RWPE2 (cell line): ENCODE results near the gene MCRS1.

ENCODE experiments used
- ATAC-seq: fragments of 200-7000 bp; cut with Tn5 transposase; 3 replicates; pipeline ENCODE4 v1.9.1; 2021; ENCODE audit warnings: low read depth
- DNase-seq: peaks from one replicate; pipeline ENCODE4 v3.0.0-alpha.2; 2020; ENCODE audit warnings: low spot score
- H3K27ac ChIP-seq: fragments of 450-650 bp; 2 replicates; pipeline ENCODE4 v1.5.1; 2017; ENCODE audit warnings: mild to moderate bottlenecking; ENCODE audit not compliant: poor library complexity, severe bottlenecking
- H3K27me3 ChIP-seq: fragments of 250-450 bp; sonication (Bioruptor Pico); 2 replicates; pipeline ENCODE4 v1.5.1; 2021; ENCODE audit warnings: mild to moderate bottlenecking, moderate library complexity; ENCODE audit not compliant: insufficient read depth, poor library complexity, severe bottlenecking
- H3K36me3 ChIP-seq: fragments of 250-450 bp; sonication (Bioruptor Pico); 2 replicates; pipeline ENCODE4 v1.5.1; 2020; ENCODE audit warnings: low read depth, mild to moderate bottlenecking, moderate library complexity
- H3K4me1 ChIP-seq: fragments of 250-450 bp; sonication (Bioruptor Pico); 2 replicates; pipeline ENCODE4 v1.5.1; 2021; ENCODE audit warnings: mild to moderate bottlenecking, moderate library complexity; ENCODE audit not compliant: insufficient read depth, poor library complexity, severe bottlenecking
- H3K4me3 ChIP-seq: fragments of 250-450 bp; sonication (Bioruptor Pico); 2 replicates; pipeline ENCODE4 v1.5.1; 2021; ENCODE audit warnings: mild to moderate bottlenecking, moderate library complexity; ENCODE audit not compliant: severe bottlenecking
- H3K9me3 ChIP-seq: fragments of 250-450 bp; sonication (Bioruptor Pico); 2 replicates; pipeline ENCODE4 v1.5.1; 2021; ENCODE audit warnings: mild to moderate bottlenecking, moderate library complexity; ENCODE audit not compliant: severe bottlenecking
- TF ChIP-seq, protein P1 (sequence below): fragments of 450-650 bp; IDR thresholded peaks from one replicate; pipeline ENCODE4 v1.5.1; 2017; ENCODE audit warnings: mild to moderate bottlenecking, moderate library complexity; ENCODE audit not compliant: poor library complexity, severe bottlenecking

The MCRS1 gene

GRCh38 chr12:49549735-49550692 lies 17.9 kb downstream of the MCRS1 start:
- no peak for DNase-seq
- H3K4me1 ChIP-seq: peaks cover 8% of the 10 kb centered on the region

DNA sequence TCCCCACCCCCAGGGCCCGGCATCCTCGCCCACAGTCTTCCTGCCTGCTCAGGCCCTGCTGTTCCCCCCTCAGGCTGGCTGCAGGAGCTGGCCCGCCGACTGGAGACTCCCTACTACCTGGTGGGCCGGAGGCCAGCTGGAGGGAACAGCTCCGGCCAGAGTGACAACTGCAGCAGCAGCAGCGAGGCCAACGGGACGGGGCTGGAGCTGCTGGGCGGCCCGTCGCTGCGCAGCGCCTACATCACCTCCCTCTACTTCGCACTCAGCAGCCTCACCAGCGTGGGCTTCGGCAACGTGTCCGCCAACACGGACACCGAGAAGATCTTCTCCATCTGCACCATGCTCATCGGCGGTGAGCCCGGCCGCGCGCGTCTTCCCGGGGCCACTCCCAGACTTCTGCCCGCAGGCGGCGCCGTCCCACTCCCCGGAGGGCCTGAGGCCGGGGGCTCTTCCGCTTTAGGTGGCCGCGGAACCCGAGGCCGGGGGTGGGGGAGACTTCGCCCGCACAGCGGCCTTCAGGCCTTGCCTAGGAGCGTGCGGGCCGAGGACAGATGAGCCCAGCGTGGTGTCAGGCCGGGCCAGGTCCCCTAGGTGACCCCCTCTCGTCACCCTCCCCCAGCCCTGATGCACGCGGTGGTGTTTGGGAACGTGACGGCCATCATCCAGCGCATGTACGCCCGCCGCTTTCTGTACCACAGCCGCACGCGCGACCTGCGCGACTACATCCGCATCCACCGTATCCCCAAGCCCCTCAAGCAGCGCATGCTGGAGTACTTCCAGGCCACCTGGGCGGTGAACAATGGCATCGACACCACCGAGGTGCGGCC lies 18.9 kb downstream of the MCRS1 start:
- H3K4me3 ChIP-seq: no peak overlapping the region
- H3K4me1 ChIP-seq: peaks cover 8% of the 10 kb centered on the region
- H3K9me3 ChIP-seq: no peaks in the 10 kb centered on the region
- H3K27ac ChIP-seq: no peak overlapping the region
- H3K27me3 ChIP-seq: no peaks in the 10 kb centered on the region
- no peaks in the 10 kb centered on the region for H3K36me3 ChIP-seq
- TF ChIP-seq, protein P1, sequence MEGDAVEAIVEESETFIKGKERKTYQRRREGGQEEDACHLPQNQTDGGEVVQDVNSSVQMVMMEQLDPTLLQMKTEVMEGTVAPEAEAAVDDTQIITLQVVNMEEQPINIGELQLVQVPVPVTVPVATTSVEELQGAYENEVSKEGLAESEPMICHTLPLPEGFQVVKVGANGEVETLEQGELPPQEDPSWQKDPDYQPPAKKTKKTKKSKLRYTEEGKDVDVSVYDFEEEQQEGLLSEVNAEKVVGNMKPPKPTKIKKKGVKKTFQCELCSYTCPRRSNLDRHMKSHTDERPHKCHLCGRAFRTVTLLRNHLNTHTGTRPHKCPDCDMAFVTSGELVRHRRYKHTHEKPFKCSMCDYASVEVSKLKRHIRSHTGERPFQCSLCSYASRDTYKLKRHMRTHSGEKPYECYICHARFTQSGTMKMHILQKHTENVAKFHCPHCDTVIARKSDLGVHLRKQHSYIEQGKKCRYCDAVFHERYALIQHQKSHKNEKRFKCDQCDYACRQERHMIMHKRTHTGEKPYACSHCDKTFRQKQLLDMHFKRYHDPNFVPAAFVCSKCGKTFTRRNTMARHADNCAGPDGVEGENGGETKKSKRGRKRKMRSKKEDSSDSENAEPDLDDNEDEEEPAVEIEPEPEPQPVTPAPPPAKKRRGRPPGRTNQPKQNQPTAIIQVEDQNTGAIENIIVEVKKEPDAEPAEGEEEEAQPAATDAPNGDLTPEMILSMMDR: no peak
- DNase-seq (no peak), ATAC-seq (no peak)

More at GRCh38 chr12:49549735-49550692, 17.9 kb downstream of the MCRS1 start:
- H3K4me3 ChIP-seq: no peak overlapping the region
- H3K36me3 ChIP-seq: no peaks in the 10 kb centered on the region
- H3K9me3 ChIP-seq: no peaks in the 10 kb centered on the region
- TF ChIP-seq, protein P1: no peak
- no peaks in the 10 kb centered on the region for H3K27me3 ChIP-seq
- H3K27ac ChIP-seq: no peak overlapping the region
- no peak for ATAC-seq

DNA sequence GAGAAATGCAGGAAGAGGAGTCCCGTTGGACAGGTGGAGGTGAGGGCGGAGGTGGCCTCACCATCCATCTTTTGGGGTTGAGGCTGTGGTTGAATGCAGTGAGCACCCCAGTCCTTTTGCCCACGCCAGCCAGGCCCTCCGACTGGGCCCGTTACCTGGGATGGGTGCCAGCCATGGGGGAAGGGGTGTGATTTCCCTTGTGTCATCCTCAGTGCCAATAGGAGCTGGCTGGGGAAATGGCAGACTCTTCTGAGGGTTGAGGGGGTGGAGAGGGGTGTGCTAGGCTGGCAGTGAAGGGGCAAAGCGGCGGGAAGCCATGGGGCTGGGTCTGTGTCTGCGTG lies 19.5 kb downstream of the MCRS1 start:
- no peak overlapping the region for H3K4me3 ChIP-seq
- no peak for DNase-seq

GRCh38 chr12:49547090-49547690 lies 20.8 kb downstream of the MCRS1 start:
- Histone ChIP-seq H3K9me3 (no peaks in the 10 kb centered on the region), H3K27ac (no peak overlapping the region), H3K4me3 (no peak overlapping the region), H3K4me1 (peaks cover 8% of the 10 kb centered on the region), H3K27me3 (no peaks in the 10 kb centered on the region), H3K36me3 (no peaks in the 10 kb centered on the region)
- DNase-seq (no peak), ATAC-seq (peak; percentile 83)
- TF ChIP-seq, protein P1: no peak

More for the DNA sequence above, 19.5 kb downstream of the MCRS1 start:
- H3K27ac ChIP-seq: no peak overlapping the region
- ATAC-seq: no peak
- H3K36me3 ChIP-seq: no peaks in the 10 kb centered on the region
- no peaks in the 10 kb centered on the region for H3K27me3 ChIP-seq
- H3K4me1 ChIP-seq: peaks cover 8% of the 10 kb centered on the region
- no peaks in the 10 kb centered on the region for H3K9me3 ChIP-seq
- TF ChIP-seq, protein P1: no peak
